DMS 273 (cell line): Measurements from ENCODE around the gene UNC119B.

Source experiments
- DNase-seq: peaks from one replicate; lab custom pipeline; 2025; ENCODE audit not compliant: unreplicated experiment; lab: John Stamatoyannopoulos, UW

UNC119B gene

GRCh38 chr12:120762086-120762485 is 51.8 kb downstream of the UNC119B start:
- no peak for DNase-seq

- DNase-seq, result no peak
Observed at GRCh38 chr12:120763250-120763649, 53.0 kb downstream of the UNC119B start.

GRCh38 chr12:120764816-120765215 is 54.6 kb downstream of the UNC119B start:
- DNase-seq, result no peak

GRCh38 chr12:120766566-120766965 is 56.3 kb downstream of the UNC119B start:
- no peak for DNase-seq

- no peak for DNase-seq
Observed at GRCh38 chr12:120767071-120768024, 57.1 kb downstream of the UNC119B start.

GRCh38 chr12:120771097-120771496 is 60.8 kb downstream of the UNC119B start:
- DNase-seq, result no peak
